NCI-H1930 (cell line): Measurements from ENCODE around the gene PLCH2.
A peak's percentile ranks its signal among the peaks of the same experiment; 100 is the strongest.

Experiments used
- DNase-seq, 2 experiments: peaks; one replicate each; lab custom pipeline; 2025; lab: John Stamatoyannopoulos, UW

PLCH2 gene

DNA sequence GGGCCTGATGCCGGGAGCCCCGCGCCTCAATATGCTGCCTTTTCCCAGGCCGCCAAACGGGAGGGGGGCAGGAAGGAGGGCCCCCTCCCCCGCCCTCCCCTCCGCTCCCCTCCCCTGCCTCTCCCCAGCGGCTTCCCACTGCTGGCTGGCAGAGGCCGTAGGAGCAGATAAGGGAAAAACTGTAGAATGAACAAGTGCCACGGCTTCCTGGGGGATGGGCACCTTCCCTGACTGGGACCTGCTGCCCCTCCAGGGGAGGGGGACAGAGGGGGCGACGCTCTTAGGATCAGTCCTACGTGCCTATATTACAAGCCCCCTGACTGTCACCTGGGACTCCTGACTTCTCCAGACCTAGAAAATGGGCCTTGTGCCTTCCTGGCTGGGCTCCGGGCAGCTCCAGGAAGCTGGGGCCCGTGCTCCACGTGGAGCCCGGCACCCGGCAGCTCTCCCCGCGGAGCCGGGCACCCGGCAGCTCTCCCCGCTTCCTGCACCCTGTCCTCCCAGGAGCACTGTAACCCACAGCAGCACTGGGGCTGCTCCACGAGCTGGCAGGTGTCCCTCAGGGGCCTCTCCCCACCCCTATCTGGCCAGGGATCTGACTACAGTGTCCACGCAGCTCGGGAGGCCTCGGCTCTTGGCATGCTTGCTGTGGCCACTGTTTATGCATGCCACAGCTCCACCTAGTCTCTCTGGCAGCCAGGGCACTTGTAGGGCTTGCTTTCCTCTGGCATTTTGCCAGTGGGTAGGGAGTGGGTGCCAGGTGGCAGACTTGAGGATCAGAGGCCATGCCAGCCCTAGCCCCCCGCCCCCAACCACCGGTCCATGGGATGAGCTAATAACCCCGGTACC, 54.6 kb downstream of the PLCH2 start:
- DNase-seq, result no peak

DNA sequence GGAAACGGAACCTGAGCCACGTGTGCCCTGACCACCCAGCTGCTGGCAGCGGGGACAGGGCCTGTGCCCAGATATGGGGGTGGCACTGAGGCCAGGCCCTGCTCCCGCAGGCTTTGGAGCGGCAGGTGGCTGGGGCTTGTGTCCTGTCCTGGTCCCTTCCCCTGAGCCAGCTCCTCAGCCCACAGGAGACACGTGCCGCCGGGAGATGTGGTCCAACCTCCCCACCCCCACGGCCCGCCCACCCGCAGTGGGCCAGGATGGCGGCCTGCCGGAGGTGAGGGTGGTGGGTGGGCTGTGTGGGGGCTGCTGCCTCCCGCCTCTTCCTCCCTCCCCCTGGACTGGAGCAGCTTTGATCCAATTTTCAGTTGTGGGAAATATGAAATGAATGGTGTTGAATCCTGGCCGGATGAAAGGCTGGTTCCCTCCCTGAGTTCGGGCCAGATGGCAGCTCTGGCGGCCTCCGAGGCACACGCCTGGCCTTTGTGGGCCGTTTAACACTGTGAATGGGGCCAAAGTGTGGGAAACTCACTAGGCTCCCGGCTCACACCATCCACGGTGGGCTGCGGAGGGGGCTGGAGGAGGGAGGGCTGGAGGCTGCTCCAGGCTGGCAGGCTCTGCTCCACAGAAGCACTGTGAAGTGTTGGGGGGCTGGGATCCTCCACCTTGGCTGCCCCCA, 56.5 kb downstream of the PLCH2 start:
- DNase-seq, result no peak

DNA sequence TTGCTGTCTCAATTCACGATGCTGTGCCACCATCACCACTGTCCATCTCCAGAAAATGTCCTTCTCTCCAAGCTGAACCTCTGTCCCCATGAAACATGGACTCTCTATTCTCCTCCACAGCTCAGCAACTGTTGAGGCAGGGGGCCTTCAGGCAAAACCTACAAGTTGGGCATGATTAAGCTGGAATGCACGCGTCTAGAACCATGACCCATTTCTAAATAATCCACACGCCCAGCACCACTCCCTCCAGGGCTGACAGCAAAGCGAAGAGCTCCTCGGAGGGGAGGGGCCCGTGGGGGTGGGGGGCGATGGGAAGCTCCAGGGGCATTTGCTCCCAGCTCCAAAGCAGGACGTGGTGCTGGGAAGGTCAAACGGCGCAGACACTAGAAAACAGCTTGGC, 57.3 kb downstream of the PLCH2 start:
- no peak for DNase-seq

DNA sequence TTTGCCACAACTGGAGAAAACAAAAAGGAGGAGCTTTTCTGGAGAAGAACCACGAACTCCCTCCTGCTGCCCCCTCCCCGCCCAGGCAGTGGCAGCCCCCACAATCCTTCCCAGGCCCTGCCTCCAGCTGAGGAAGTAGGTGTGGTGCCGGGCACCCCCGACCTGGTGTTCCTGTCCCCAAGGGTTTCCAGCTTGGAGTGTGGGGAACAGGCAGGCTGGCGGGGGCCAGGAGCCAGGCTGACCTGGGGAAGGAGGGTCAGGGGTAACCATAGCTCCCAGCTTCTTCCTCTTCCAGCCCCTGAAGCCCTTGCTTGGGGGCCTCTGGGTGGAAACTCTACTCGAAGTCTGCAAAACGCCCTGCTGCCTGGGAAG, 58.2 kb downstream of the PLCH2 start:
- DNase-seq, result no peak

DNA sequence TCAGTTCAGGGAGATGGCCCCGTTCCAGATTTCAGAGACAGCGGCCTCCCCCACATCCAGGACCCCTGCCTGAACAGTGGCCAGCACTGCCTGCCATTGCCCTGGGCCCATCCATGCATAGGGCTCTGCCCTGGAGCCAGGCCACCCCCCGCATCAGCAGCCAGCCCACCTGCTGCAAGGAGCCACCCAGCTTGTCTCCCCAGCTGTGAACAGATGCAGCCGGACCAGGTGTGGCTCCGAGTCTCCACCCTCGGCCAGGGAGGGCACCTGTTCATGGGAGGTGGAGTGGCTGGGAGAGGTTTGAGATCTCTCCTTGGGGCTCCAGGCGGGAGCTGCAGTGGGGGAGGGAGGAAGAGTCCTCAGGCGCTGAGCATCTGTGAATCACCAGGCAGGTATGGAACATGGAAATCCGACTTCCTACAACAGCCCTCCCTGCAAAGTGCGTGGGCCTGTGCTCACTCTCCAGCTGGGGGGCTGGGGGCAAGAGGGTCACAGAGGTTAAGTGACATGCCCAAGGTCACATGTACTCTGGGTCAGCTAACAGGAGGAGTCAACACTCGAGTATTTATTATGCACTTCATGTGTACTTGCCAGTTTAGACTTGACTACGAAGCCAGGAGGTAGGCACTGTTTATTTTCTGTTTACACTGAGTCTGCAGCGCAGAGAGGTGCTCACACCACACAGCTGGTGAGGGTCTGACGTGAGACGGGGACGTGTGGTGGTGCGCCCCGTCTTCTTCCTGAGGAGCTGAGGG, 58.8 kb downstream of the PLCH2 start:
- DNase-seq, result no peak

DNA sequence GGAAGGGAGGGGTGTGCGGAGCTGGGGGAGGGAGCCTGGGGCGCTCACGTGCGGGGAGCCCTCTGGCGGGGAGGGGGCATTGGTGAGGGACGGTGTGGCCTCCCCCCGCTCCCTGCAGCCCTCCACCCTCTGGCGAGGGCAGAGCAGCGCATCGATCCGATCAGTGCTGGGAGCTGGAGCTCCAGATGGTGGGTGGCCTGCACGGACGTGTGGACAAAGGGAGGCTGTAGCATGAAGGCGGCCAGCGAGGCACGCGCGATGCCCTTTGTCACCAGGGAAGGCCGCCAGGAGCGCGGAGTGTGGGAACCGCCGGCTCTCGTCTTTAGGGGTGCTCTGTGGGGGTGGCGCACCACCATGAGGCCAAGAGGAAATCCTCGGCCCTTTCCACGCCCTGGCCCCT, 59.4 kb downstream of the PLCH2 start:
- DNase-seq, result no peak

DNA sequence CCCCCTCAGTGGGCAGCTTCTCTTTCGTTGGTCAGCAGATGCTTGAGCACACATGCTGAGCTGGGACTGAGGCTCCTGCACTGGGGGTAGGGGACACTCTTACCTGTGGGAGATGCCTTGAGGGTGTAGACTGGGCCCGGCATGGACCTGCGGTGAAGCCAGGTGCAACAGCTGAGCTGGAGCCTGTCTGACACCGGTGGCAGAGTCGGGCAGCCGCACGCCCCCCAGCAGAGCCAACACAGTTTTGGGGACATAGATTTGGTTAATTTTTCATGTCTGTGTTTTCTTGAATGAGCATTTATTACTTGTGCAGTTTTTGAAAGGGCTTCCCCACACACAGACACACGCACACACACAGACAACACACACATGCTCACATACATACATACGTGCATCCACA, 59.9 kb downstream of the PLCH2 start:
- no peak for DNase-seq

DNA sequence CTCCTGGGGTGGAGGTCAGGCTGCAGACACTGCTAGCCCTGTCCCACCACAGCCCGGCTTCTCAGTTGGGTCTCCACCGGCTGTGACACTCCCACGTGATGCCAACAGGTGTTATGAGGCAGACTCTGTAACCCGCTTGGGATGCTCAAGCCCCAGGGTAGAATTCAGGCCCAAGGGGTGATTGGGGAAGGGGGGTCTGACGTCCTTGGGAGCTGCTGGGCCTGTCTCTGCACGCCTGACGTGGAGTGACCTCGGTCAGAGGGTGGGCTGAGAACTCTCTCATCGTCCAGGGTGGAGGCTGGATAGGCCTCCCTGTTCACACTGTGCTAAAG, 61.7 kb downstream of the PLCH2 start:
- no peak for DNase-seq

DNA sequence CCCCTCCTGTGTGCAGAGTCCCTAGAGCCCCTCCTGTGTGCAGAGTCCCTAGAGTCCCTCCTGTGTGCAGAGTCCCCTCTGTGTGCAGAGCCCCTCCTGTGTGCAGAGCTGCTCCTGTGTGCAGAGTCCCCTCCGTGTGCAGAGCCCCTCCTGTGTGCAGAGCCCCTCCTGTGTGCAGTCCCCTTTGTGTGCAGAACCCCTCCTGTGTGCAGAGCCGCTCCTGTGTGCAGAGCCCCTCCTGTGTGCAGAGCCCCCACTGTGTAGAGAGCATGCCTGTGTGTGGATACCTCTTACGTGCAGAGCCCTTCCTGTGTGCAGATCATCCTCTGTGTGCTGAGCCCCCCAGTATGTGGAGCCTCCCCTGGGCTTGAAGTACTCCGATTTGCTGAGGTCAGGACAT, 62.3 kb downstream of the PLCH2 start:
- DNase-seq, result no peak

DNA sequence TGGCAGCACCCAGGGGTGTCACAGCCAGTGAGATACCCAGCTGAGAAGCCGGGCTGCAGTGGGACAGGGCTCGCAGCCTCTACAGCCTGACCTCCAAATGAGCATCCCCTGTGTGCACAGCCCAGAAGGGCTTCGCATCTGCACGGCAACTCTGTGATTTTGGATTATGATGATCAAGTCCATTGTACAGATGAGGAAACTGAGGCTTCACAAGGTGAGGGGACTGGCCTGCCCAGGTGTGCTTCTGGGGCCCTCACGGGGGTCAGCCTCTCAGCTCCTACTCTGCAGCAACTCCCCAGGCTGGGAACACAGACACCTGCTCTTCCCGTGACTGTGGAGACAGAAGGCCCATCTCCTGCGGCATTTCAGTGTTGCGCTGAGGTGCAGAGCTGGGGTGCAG, 62.8 kb downstream of the PLCH2 start:
- DNase-seq, result no peak

DNA sequence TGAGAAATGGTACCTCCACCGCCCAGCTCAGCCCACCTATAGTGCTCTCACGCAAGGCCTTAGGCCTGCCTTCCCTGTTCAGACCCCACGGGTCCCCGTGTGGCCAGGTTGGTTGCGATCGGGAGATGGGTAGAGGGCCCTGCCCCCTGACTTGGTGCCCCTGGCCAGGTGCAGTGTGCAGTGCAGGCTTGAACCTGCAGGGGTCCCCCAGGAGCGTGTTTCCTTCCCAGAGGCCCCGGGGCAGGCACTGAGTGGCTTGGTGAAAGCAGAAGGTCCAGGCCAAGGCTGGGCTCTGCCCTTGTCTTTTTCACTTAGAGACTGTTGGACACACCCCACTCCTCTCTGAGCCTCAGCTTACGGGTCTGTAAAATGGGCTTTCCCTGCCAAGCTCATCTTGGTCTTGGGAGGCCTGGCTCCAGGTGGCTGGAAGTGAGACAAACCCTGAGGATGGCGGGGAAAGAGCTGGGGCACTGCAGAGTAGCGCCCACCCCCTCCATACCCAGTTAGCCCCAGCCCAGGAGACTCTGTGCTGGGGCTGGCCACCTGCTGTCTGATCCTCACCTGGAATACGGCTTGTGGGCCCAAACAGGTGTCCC, 63.3 kb downstream of the PLCH2 start:
- no peak for DNase-seq

DNA sequence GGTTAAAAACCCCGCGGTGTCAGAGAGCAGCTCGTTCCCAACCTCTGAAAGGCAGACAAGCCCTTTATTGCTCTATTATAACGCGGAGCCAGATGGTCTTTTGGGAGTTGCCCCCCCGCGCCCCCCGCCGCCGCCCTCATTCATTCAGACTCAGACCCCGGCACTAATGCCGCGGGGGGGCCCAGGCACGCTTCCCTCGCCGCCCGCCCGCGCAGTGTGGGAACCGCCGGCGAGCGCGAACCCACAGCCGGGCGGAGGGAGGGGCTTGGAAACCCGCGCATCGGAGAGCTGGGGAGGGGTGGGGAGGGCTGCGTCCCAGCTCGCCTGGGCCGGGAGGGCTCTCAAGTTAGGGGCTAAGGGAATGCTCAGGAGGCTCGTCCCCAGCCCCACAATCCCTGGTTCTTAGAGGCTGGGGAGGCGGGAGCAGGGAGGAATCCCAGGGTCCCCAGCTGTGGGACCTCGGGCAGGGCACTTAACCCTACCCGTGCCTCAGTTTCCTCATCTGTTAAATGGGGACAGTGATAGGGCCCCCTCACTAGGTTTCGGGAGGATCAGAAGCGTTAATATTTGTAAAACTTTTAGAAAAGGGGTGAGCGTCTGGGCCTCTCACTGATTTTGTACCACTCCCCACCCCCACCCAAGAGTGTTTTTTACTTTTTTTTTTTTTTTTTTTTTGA, 64.9 kb downstream of the PLCH2 start:
- DNase-seq, result no peak

DNA sequence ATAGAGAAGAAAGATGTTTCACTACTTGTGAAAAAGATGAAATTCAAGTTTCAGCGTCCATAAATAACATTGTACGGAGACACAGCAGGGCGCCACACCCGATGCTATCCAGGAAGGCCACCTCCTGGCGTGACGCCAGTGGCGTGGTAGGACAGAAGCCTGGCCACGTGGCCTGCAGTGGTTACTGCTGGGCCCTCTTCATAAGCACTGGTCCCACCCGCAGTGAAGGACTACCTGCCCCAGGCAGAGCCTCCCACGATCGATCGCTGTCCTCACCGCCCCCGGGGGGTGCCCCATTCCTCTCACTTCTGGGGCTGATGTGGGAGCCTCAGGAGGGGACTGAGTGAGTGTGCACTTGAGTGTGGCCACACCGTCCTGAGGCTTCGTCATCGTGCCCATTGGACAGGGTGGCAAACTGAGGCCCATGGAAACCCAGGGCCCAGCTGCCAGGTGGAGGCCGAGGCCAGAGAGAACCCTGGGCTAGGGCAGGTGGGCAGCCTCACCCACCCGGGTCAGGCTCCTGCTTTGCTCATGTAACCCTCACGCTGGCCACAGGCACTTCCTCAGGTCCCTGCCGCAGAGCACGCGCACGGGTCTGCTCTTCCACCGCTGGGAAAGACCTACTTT, 65.6 kb downstream of the PLCH2 start:
- no peak for DNase-seq

DNA sequence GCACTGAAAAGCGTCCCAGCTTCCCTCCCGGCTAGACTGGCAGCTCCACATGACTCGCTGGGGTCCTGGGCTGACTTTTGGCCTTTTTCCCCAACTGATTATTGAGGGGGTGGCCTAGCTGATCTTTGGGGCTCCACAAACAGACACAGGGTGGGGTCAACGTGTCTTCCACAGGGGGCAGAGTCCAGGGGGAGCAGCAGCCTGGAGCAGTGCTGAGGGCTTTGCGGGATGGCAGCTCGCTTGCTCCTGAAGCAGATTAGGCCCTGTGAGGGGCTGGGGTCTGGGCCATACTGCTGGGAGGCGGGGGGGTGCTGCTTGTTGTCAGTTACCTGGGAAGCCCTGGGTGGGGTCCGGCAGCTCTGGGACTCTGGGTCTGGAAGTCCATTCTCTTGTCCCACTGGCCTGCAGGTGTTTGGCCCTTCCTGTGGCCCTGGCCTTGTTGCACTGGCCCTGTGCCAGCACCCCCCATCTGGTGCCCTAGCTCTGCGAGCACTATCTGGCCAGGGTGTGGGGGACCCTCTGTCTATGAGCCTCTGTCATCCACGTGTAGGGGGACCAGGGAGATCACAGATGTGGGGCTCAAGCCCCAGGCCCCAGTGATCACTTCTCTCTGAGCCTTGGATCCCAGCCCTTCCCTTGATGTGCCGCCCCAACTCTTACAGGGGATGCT, 66.3 kb downstream of the PLCH2 start:
- no peak for DNase-seq

DNA sequence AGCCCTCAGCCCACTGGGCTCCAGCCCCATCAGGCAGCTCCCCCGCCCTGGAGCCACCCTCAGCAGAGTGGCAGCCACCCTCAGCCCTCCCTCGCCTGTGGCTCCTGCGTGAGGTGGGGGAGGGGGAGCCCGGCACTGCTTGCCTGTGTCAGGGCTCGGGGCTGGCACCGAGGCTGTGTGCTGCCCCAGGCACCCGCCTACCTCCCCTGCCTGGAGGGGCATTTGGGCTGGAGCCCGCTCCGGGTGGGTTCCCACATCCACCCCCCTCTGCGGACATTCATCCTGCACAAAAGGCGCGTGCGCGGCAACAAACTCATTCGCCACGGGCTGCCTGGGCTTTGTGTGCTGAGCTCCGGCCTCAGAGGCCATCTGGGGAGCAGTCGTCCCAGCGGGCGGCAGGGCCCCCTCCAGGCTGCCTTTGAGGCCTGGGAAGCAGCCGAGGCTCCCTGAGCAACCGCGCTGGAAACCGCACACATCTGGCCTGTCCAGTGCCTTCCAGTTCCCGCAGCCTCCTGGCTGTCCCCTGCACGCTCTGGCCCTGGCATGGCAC, 67.5 kb downstream of the PLCH2 start:
- DNase-seq, result no peak

DNA sequence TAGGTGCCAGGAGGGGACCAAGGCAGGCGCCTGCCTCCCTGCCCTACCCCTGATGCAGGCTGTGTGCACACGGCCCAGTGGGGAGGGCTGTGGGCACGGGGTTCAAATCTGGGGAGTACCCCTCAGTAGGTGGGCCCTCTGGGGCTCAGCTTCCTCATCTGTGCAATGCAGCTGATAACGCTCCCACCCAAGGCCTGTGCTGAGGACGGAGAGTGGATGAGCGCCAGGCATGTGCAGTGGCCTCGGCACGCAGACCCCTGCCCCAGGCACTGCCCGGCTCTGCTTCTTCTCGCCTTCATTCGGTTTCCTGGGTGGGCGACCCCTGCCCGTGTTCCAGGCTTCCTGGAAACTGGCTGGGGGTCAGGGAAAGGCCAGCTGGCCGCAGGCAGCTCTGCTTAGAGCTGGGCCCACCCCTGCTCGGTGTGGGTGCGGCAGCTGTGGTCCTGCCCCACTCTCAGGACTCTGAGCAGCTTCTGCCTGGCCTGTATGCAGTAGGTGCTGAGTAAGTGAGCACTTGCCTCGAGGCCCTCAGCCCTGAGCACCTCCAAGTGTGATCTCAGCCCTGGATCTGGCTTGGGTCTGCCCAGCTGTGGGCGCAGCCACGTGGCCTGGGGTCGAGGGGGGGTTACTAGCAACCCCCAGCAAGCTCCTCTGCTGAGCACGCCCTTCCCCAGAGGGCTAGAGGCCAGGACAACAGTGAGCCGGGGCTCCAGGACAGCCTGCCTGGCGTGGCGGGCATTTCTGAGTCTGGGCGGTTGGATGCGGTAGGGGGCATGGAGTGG, 68.2 kb downstream of the PLCH2 start:
- no peak for DNase-seq

DNA sequence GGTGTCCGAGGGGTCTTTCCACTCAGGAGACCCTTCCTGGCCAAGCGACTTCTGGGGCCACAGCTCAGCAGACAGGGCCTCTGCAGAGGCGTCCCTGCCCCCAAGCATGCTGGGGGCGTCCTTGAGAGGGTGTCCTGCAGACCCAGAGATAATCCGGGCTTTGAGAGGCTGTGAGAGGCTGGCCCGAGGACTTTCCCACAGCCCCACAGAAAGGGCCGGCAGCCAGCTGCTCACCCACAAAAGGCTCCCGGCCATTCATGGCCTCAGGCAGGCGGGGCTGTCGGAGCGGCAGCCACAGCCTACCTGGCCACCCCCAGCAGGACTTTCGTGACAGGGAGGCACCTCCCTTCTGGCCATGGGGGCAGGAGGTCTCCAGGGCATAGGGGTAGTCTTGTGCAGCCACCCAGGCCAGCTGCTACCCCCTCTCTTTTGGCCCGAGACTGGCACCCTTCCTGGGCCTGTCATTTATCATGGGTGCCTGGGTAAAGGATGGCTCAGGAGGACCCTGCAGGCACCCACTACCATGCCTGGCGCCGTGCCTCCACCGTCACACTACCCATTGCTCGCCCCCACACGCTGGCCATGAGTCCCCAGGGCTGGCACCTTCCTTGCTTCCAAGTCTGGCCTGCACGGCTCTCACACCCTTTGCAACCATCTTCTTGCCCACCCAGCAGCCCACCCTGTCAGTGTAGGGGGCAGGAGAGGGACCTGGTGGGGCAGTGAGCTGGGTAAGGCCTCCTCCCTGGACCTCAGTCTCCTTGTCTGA, 69.0 kb downstream of the PLCH2 start:
- no peak for DNase-seq

DNA sequence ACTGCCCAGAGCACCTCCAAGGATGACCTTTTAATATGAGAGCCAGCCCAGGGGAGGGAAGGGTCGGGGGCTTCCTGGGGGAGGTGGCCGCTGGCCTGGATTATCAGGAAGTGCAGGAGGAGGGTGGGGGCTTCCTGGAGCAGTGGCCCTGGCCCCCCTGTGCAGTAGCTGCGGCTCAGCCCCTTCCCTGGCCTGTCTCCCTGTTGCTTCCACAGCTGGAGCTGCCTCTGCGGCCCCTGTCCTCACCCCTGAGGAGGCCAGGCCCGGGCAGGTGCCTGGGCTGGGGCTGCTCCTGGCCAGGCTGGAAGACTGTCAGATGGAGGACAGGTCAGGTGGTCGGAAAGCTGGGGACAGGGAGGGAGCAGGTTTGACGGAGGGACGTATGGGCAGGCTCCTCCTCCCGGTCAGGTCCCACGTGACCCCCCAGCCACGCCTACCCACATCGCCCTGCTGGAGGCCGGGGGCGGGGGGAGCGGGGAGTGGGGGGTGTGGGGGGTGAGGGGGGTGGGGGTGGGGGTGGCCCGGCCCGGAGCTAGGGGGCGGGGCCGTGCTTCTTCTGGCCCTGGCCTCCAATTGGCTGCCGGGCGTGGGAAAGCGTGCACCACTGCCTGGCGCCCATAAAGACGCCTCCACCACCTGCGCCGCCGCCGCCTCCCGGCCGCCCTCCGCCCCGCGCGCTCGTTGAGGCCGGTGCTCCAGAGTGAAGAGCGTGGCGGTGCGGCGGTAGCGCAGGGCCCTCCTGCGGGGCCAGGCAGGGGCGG, 69.8 kb downstream of the PLCH2 start:
- DNase-seq, result peak; percentile 60 to 72
